ENCODE data around the gene SASH3. TPM values are rescaled to one million over a fixed set of nuclear protein-coding genes. Genes with fewer than 3 reads are reported as not detected.
A peak's percentile ranks its signal among the peaks of the same experiment; 100 is the strongest.
"Not testable (repeated sequence)": the region's sequence is repeated elsewhere in the genome, so short reads cannot be mapped to it uniquely, and the experiment has no call there.

SASH3 gene
- not detected in 2 replicates for polyA plus RNA-seq (2014; cell fraction: cytosol; rRNA removed)
- polyA plus RNA-seq (2014; cell fraction: nucleus; rRNA removed) = not detected in 2 replicates

DNA sequence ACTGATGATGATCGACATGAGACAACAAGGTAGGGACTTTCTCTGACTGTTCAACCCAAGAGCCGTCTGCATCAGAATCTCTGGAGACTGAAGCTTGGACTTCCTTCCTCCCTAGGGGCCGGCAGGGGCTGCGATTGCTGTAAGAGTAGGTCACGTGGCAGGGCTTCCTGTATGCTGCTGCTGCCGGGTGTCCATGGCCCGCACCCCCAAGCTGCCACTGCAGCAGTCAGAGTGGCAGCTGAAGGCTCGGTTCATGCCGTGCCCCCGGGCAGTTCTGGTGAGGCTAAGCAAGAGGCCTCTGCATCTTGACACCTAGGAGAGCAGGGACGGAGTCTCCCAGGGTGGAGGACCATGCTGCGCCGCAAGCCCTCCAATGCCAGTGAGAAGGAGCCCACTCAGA is at the start of gene SASH3:
TSS of gene SASH3 (plus strand) at position 203 of the 400 bp plus-strand sequence. CDS start at position 352, 149 bp downstream.
- DNase-seq (ENCODE audit: low spot score) = no peak

DNA sequence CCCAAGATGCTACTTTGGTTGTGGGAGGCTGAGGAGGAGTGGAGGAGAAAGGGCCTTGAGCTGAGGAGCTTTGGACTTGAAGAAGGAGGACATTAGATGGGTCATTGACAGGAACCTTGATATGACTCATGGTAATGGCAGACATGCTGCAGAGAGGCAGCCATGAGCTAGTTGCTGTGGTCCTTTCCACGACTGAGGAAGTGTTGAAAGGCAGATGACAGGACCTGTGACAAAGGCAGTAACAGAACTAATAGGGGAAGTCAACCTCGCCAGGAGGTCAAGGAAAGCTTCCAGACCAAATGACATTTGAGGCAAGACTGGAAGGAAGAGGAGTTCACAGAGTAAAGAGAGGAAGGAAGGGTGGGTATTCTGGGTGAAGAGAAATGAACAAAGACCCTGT is 48.5 kb upstream of the SASH3 start:
- DNase-seq (ENCODE audit: low spot score) = no peak

DNA sequence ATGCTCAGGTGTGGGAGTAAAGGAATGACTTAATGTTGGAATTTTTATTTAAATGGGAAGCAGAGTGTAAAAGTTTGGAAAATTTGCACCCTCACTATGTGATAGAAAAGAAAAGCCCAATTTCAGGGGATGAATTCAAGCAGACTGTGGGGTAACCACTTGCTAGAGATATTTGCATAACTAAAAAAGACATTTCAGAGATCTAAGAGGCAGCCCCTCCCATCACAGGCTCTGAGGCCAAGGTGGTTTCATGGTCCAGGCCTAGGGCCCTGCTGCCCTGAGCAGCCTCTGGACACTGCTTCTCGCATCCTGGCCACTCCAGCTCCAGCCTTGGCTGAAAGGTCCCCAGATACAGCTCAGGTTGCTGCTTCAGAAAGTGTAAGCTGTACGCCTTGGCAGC is 46.9 kb upstream of the SASH3 start:
- no peak for DNase-seq (ENCODE audit: low spot score)

DNA sequence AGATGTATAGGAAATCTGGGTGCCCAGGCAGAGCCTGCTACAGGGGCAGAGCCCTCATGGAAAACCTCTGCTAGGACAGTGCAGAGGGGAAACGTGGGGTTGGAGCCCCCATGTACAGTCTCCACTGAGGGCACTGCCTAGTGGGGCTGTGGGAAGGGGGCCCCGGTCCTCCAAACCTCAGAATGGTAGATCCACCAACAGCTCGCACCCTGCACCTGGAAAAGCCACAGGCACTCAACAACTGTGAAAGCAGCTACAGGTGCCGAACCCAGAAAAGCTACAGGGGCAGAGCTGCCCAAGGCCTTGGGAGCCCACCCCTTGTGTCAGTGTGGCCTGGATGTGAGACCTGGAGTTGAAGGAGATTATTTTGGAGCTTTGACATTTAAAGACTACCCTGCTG is 46.4 kb upstream of the SASH3 start:
- DNase-seq (ENCODE audit: low spot score) = no peak

DNA sequence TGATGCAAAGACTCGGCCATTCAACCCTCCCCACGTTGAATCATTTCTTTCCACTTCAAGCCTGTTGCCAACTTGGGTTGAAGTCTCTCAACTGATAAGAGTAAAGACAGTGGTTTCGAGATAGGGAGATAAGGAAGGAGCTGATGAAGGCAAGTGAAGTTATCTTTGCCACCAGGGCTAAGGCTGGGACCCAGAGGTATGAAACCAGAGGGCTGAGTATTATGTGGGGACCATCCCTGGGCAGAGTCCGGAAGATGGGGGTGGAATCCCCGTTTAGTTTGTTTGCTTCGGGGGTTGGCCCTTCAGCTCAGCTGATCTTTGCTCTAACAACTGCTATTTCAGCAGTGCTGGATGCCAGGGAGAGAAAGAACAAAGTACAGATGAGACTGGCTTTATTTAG is 43.3 kb upstream of the SASH3 start:
- no peak for DNase-seq (ENCODE audit: low spot score)

DNA sequence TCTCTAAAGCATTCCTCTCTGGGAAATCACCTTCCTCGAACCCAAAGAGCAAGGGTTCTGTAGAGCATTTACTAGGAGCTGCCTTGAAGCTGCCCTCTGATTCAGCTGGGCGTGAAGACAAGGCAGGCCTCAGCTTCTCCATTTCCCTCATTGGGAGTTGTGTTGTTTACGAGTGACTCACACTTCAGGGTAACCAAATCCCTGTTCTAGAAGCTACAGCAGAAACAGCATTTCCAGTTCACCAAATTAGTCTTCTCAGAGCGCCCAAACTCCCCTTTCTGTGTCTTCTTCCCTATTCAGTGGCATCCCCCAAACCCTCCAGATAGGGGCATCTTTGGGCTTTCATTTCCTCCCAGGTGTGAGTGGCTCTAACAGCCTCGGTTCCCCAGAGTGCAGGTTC is 41.8 kb upstream of the SASH3 start:
- DNase-seq (ENCODE audit: low spot score) = no peak

DNA sequence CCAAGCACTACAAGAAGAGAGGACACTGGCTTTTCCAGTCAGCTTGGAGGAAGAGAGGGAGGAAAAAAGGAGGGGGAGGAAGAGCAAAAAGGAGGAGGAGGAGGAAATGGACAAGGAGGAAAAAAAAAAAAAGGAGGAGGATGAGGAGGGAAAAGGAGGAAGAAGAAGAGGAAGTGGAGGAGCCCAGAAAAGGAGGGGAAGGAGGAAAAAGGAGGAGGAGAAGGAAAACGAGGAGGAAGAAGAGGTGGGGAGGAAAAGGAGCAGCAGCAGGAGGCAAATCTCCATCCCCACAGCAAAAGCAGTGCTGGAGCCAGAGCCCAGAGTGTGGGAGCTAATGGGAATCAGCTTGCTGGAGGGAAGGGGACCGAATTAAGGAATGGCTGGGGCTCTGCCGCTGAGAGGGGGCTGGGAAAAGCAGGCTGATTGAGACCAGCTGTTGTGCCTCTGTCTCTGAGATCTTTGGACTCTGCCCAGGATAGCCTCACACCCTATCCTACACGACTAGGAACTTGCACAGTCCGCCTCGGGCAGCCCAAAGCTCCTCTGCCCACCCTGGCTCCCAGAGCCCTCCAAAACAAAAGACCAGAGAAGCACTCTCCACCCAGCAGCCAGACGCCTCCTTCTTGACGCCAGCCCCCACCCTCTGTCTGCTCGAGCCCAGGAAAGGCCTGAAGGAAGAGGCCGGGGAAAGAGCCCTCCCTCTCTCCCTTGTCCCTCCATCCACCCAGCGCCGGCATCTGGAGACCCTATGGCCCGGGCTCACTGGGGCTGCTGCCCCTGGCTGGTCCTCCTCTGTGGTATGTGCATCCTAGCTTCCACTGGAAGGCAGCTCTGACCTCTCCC is 41.1 kb upstream of the SASH3 start, which contains the start of gene XPNPEP2:
TSS of gene XPNPEP2 (plus strand) at position 514 of the 843 bp plus-strand sequence. CDS start at position 749, 235 bp downstream.
- DNase-seq (ENCODE audit: low spot score) = no peak

DNA sequence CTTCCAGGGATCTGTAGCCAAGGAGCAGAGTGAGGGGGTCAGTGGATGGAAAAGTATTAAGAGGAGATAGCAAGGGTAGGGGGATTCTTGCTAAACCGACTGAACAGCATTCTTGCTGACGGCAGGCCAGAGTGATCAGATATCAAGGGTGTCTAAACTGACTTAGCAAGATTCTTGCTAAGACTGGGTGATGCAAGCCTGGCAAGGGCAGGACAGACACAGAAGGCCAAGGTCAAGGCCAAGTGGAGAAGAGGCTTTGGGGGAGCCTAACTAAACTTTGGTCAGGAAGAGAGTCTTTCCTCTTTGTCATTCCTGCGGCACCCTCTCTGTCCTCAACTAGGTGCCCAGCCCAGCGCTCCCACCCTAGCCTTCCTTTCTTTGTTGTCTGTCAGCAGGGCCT is 40.2 kb upstream of the SASH3 start:
- no peak for DNase-seq (ENCODE audit: low spot score)

DNA sequence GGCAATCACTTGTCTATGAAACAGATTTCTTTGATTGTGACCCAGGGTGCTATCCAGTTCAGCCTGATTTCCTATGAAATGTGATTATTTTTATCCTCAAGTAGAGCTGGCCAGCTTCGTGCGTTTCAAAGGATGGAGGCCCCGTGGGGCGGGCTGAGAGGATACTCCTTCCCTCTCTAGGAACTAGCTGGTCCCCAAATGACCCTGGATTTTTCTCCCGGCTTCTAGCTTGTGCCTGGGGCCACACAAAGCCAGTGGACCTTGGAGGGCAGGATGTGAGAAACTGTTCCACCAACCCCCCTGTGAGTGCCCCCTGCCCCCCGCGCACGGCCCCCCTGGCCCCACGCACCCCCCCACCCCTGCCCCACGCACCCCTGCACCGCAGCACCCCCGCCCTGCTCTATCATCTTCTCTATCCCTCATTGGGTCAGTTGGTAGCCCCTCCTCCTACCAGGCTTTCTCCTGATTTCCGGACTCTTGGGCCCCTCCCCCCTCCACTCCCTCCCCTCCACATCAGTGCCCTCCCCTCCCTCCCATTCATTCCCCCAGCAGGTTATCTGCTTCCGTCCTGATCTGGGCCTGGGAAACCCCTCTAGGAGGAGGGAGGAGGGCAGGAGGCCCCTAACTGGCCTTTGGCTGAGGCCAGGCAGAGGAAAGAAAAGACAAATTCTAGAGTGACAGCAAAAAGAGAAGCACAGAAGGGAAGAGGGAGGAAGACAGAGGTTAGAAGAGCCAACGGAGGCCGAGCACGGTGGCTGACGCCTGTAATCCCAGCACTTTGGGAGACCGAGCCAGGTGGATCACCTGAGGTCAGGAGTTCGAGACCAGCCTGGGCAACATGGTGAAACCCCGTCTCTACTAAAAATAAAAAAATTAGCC is 37.6 kb upstream of the SASH3 start:
- peak; percentile 25 for DNase-seq (ENCODE audit: low spot score)

DNA sequence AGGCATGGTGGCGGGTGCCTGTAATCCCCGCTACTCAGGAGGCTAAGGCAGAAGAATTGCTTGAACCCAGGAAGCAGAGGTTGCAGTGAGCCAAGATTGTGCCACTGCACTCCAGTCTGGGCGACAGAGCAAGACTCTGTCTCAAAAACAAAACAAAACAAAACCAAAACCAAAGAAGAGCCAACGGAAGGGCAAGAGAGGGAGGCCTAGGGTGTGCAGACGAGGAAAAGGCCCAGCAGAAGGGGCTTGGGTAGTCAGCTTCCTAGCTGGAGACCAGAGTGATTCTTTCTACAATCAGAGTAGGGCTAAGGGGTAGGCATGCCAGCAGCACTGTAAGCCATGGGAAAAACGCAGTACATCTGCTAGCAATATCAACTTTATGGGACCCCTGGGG is 37.0 kb upstream of the SASH3 start:
- DNase-seq (ENCODE audit: low spot score) = not testable (repeated sequence)

DNA sequence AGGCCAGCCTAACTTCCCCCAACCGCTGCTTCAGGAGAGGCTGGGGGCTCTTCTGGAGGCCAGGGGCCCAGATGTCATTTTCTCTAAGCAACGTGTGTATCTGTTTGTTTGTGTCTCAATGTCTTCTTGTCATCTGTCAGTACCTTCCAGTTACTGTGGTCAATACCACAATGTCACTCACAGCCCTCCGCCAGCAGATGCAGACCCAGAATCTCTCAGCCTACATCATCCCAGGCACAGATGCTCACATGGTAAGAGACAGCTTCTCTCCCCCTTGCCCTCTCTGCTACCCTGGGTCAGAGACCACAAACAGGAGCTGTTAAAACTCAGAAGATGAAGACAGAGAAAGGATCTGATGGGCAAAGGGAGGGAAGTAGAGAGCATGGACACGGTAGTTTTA is 35.9 kb upstream of the SASH3 start:
- DNase-seq (ENCODE audit: low spot score) = no peak

DNA sequence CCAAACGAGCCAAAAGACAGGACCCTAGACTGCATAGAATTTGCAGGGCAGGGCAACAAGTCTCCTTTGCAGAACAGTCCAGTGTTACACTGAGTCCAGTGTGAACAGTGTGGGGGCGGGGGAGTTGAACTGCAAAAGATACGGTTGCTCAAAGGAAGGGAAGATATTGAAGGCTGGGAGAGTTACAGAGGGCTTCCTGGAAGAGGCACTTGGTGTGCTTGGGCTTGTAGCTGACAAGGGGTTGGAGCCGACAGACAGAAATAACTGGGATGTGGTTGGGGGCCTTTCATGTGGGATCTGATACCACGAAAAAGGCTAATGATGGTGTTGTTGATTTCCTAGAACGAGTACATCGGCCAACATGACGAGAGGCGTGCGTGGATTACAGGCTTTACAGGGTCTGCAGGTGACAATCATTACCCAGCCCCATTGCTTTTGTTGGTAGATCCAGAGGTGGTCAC is 34.9 kb upstream of the SASH3 start:
- no peak for DNase-seq (ENCODE audit: low spot score)

DNA sequence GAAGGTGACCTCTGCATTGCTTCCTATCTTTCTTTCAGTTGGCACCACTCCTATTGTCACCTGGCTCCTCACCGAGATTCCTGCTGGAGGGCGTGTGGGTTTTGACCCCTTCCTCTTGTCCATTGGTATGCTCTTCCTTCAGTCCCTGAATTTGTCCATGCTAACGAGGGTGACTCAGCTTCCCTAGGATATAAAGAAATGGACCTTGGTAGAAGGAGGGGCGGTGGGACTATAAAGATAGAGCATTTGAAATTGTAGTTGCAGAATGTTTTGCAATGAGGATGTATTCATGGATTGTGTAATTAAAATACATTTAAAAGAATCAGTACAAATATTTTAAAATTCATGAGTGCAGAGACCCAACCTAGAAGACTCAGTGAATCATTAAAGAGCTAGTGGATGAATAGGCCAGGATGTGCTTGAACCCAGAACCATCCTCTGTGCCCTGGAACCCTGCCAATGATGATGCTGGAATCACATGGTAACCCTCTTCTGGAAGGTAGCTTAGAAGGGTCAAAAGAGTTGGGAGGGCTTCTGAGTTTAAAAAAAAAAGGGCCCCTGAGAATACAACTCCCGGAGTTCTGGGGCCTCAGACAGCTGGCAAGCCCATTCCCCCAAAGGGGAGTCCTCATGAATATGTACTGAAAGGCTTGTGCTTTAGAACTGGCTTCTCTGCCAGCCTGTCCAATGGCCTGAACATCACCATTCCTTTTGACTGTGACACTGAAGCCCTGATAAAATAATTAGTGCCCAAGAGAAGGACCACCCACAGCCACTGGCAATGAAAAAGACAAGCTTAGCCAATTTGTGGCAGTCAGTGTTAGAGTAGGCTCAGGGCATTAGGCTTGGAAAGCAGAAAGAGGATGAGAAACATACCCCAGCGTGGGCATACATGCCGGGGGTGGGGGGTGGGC is 32.9 kb upstream of the SASH3 start:
- no peak for DNase-seq (ENCODE audit: low spot score)

DNA sequence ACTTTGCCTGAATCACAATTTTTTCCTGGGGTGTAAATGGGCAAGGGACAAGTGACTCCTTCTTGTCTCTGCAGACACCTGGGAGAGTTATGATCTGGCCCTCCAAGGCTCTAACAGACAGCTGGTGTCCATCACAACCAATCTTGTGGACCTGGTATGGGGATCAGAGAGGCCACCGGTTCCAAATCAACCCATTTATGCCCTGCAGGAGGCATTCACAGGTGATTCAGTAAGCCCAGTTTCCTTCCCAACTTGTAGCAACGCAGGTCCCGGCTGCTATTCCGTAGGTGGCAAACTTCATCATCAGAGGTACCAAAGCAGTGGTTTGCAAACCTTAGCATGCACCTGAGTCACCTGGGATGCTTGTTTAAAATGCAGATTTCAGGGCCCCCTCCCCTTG is 32.2 kb upstream of the SASH3 start:
- DNase-seq (ENCODE audit: low spot score) = no peak

DNA sequence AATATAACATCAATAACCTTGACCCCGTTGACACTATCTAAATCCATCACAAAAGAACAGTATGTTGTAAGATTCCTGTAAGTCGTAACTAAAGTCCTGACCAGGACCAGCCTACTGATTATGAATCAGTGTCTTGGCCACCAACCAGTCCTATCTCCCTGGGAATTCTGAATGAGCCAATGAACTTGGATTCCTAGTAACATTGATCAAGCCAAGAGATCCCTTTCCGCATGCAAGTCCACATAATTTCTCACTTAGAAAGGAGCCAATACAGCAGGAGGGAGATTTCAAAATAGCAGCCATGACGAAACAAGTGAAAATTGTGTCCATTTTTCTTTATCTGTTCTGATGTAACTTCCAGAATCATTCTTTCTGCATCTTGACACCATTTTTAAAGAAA is 31.4 kb upstream of the SASH3 start:
- DNase-seq (ENCODE audit: low spot score) = no peak

DNA sequence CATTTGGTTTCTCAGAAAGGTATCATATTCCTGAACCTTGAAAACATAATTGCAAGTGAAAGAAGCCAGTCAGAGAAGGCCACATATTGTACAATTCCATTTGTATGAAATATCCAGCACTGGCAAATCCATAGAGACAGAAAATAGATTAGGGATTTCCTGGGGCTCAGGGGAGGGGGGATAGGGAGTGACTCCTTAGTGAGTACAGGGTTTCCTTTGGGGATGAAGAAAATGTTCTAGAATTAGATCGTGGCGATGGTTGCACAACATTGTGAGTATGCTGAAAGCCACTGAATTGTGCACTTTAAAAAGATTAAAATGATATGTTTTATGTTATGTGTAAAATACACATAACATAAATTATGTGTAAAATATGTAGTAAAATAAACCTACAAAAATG is 30.7 kb upstream of the SASH3 start:
- no peak for DNase-seq (ENCODE audit: low spot score)

DNA sequence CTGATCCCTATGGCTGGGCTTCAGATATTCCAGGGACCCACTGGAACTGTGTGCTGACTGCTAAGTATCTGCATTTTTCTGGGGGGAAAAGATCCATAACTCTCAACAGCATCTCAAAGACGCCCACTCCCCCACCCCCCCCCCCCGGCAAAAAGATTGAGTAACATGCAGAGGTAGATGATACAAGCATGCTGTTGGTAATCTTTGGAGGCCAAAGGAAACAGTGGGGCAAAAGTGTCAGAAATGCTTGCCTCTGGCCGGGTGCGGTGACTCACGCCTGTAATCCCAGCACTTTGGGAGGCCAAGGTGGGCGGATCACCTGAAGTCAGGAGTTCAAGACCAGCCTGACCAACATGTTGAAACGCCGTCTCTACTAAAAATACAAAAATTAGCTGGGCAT is 28.8 kb upstream of the SASH3 start:
- no peak for DNase-seq (ENCODE audit: low spot score)

DNA sequence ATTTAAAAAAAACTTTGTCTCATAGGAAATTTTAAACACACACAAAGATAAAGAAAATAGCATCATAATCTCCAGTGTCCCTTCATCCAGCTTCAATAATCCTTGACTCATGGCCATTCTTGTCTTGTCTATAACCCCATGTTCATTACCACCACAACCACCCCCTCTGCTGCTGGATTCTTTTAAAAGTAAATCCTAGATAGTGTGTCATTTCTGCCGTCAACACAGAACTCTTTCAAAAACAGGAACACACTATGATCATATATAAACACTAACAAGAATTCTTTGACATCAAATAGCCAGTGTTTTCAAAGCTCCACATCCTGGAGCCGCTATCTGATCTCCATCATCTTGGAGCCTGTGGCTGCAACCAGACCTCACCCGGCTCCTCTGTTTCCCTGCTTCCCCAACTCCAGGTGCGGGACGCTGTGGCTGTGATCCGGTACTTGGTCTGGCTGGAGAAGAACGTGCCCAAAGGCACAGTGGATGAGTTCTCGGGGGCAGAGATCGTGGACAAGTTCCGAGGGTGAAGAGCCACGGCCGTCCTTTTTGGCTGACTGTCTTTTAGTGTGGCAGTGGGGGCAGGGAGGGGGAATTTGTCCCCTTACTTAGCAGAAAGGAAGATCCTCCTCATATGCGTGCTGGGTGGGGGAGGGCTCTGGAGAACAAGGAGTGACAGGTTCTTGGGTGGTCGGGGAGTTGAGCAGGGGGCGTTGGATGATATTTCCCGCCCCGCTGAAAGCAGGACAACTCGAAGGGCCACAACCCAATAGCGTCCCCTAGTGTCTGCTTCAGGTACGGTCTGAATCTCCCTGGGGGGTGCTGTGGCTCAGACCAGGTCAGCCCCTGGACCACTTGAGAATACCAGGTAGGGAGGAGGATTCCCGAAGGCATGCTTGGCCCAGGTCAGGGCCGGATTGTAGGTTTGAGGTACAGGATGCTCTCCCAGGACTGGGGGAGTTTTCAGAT is 25.4 kb upstream of the SASH3 start:
- DNase-seq (ENCODE audit: low spot score) = no peak

DNA sequence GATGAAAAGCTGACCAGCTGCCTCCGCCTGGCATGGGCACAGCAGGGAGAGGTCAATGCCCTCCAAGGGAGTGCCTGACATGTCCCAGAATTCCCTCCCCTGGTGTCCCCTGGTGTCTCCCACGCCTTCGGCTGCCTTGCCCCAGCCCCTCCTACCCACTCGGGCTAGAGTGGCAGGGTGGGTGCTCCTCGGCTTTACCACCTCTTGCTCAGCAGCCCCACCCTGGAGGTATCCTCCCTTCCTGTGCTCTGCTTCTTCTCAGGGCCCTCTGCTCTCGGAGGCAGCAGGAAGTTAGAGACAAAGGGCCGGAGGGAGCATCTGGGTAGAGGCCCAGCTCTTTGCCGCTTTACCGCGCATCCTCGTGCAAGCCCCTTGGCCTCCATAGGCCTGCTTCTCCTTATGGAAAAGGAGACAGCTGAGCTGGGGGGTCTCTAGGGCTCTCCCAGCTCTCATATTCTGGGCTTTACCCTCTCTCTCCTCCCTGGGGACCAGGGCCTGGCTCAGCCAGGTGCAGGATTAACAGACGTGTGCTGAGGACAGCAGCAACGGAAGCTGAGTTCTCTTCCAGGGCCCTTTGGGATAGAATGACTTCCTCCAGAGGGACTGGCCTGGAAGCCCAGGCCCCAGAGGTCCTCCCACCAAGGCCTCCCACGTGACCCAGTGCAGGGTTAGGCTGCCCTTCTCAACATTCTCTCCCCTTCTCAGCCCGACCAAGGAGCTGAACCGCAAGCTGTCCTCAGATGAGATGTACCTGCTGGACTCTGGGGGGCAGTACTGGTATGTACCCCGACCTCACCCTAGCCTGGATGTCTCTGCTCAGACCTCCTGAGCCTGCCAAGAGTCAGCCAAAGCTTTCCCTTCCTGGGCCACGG is 23.7 kb upstream of the SASH3 start:
- peak; percentile 20 for DNase-seq (ENCODE audit: low spot score)
